DMS53 treated with DMSO at 0.1 percent for 48 hours (cell line): Measurements from ENCODE around the gene RYR3.

Source experiments
- DNase-seq: peaks from one replicate; lab custom pipeline; 2025; ENCODE audit not compliant: unreplicated experiment; lab: John Stamatoyannopoulos, UW

RYR3 gene

GRCh38 chr15:33500432-33501195, 189.8 kb downstream of the RYR3 start:
- no peak for DNase-seq

GRCh38 chr15:33503681-33504080, 192.9 kb downstream of the RYR3 start:
- DNase-seq: no peak

- DNase-seq: no peak
These were observed 196.1 kb downstream of the RYR3 start for GRCh38 chr15:33506781-33507296.

GRCh38 chr15:33508703-33509102, 197.9 kb downstream of the RYR3 start:
- no peak for DNase-seq

GRCh38 chr15:33515121-33515520, 204.4 kb downstream of the RYR3 start:
- no peak for DNase-seq

GRCh38 chr15:33516563-33516962, 205.8 kb downstream of the RYR3 start:
- no peak for DNase-seq

- no peak for DNase-seq
These were observed 207.2 kb downstream of the RYR3 start for GRCh38 chr15:33517944-33518343.

- DNase-seq: no peak
These were observed 207.7 kb downstream of the RYR3 start for GRCh38 chr15:33518421-33518820.

GRCh38 chr15:33524274-33524673, 213.5 kb downstream of the RYR3 start:
- DNase-seq: no peak

GRCh38 chr15:33526532-33526931, 215.8 kb downstream of the RYR3 start:
- no peak for DNase-seq

- DNase-seq: no peak
These were observed 222.4 kb downstream of the RYR3 start for GRCh38 chr15:33533197-33533596.

- DNase-seq: no peak
These were observed 223.9 kb downstream of the RYR3 start for GRCh38 chr15:33534642-33535041.

- DNase-seq: no peak
These were observed 224.4 kb downstream of the RYR3 start for GRCh38 chr15:33535135-33535534.

- DNase-seq: no peak
These were observed 229.2 kb downstream of the RYR3 start for GRCh38 chr15:33539825-33540573.

- no peak for DNase-seq
These were observed 233.2 kb downstream of the RYR3 start for GRCh38 chr15:33543957-33544356.

GRCh38 chr15:33545866-33546265, 235.1 kb downstream of the RYR3 start:
- no peak for DNase-seq

- no peak for DNase-seq
These were observed 237.1 kb downstream of the RYR3 start for GRCh38 chr15:33547876-33548275.

- DNase-seq: no peak
These were observed 241.1 kb downstream of the RYR3 start for GRCh38 chr15:33551860-33552259.

GRCh38 chr15:33553157-33553556, 242.4 kb downstream of the RYR3 start:
- DNase-seq: no peak

GRCh38 chr15:33559207-33559890, 248.6 kb downstream of the RYR3 start:
- DNase-seq: no peak

- no peak for DNase-seq
These were observed 250.6 kb downstream of the RYR3 start for GRCh38 chr15:33561407-33561806.

GRCh38 chr15:33561967-33562366, 251.2 kb downstream of the RYR3 start:
- DNase-seq: no peak
